Measurements from ENCODE around the gene ZG16.

Gene ZG16

GRCh38 chr16:29811170-29811895, 33.3 kb downstream of the ZG16 start:
- DNase-seq: peak; percentile 84 to 88

- peak; percentile 70 to 74 for DNase-seq
Measured at GRCh38 chr16:29811896-29812665, 34.0 kb downstream of the ZG16 start, which contains the start of gene PRRT2. PRRT2 (plus strand) TSS chr16:29812193; CDS start chr16:29813055, 862 bp downstream.

GRCh38 chr16:29812754-29813643, 34.9 kb downstream of the ZG16 start:
- DNase-seq: no peak

DNA sequence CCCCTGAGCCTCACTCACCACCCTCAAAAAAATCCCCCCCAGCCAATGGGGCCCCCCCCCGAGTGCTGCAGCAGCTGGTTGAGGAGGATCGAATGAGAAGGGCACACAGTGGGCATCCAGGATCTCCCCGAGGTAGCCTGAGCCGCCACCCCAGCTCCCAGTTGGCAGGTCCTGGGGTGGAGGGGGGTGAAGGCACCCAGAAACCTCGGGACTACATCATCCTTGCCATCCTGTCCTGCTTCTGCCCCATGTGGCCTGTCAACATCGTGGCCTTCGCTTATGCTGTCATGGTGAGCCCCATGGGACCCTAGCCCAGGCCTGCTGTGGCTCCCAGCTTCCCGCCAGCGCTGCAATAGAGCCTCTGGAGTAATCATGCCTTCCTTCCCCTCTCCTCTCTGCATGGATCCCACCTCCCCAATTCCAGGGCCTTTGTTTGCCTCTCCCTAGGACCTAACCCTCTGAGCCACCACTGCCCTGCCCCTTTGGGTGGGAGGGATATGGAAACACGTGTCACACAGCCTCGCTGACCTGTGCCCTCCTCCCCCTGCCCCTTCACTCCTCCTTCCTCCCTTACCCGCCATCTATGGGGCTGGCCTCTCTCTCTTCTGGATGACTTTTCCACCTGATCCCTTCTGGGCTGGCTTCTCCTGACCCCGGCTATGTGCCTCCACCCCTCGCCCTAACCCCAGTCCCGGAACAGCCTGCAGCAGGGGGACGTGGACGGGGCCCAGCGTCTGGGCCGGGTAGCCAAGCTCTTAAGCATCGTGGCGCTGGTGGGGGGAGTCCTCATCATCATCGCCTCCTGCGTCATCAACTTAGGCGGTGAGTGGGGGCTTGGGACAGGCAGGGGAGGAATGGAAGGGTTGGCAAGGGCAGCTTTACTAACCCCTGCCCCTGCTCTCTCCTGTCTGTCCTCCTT, 35.8 kb downstream of the ZG16 start:
- no peak for DNase-seq

GRCh38 chr16:29814592-29814991, 36.5 kb downstream of the ZG16 start:
- no peak for DNase-seq

- no peak for DNase-seq
Measured at GRCh38 chr16:29815032-29815721, 37.1 kb downstream of the ZG16 start.

DNA sequence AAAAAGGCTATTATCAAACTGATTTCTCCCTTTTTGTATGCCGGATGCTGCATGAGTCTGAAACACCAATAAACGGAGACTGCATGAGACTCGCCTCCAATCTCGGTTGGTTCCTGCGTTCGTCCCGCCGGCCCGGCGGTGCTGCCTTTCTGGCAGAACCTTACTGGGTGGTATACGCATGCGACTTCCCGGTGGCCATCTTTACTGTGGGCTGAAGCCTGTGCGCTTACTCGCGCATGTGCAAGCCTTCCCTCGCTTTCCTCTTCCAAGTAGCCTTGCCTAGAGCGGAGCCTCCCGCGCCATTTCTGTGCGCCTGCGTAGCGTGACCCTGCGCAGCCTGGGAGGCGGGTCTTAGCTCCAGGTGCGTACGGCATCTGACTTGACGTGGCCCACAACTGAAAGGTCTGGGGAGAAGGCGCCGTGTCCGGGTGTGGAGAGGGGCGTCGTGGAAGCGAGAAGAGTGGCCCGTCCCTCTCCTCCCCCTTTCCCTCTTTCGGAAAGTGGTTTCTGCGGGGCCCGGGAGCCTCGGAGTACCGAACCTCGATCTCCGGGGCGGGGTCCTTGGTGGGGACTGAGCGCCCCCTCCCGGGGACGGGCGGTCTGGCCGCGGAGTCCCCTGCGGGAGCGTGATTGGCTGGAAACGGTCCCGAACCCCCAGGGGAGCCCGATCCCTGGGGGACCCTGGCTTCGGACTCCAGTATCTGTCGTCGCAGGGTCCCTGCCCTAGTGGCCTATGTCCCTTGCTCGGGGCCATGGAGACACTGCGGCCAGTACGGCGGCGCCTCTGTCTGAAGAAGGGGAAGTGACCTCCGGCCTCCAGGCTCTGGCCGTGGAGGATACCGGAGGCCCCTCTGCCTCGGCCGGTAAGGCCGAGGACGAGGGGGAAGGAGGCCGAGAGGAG, 38.0 kb downstream of the ZG16 start, which contains the start of gene PAGR1:
PAGR1 (plus strand) TSS at position 360 of the 901 bp plus-strand sequence; CDS start at position 734, 374 bp downstream.
- DNase-seq: peak; percentile 87 to 96

DNA sequence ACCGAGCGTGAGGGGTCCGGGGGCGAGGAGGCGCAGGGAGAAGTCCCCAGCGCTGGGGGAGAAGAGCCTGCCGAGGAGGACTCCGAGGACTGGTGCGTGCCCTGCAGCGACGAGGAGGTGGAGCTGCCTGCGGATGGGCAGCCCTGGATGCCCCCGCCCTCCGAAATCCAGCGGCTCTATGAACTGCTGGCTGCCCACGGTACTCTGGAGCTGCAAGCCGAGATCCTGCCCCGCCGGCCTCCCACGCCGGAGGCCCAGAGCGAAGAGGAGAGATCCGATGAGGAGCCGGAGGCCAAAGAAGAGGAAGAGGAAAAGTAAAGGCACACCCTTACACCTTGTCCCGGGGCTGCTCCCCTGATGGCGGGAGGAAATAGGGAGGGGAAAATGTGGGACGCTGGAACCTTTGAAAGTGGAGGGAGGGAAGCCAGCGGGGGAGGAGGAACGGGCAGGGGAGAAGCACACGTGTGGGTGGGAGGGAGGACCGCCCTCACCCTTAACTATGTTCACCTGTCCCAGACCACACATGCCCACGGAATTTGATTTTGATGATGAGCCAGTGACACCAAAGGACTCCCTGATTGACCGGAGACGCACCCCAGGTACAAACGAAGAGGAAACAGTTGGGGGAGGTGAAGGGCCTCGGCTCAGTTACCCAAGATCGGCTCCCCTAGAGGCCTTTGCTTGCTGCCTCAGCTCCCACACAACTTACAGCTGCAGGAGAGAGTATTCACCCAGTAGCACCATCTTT, 38.8 kb downstream of the ZG16 start:
- no peak for DNase-seq

- no peak for DNase-seq
Measured at GRCh38 chr16:29818082-29818481, 40.0 kb downstream of the ZG16 start.

GRCh38 chr16:29819506-29819905, 41.5 kb downstream of the ZG16 start:
- no peak for DNase-seq

- DNase-seq: no peak
Measured at GRCh38 chr16:29820271-29820701, 42.2 kb downstream of the ZG16 start, which contains the start of gene MVP. MVP (plus strand) TSS chr16:29820462; CDS start chr16:29830550, 10,088 bp downstream.

GRCh38 chr16:29820730-29821642, 42.9 kb downstream of the ZG16 start:
- no peak for DNase-seq

- DNase-seq: no peak
Measured at GRCh38 chr16:29821643-29822115, 43.6 kb downstream of the ZG16 start.

DNA sequence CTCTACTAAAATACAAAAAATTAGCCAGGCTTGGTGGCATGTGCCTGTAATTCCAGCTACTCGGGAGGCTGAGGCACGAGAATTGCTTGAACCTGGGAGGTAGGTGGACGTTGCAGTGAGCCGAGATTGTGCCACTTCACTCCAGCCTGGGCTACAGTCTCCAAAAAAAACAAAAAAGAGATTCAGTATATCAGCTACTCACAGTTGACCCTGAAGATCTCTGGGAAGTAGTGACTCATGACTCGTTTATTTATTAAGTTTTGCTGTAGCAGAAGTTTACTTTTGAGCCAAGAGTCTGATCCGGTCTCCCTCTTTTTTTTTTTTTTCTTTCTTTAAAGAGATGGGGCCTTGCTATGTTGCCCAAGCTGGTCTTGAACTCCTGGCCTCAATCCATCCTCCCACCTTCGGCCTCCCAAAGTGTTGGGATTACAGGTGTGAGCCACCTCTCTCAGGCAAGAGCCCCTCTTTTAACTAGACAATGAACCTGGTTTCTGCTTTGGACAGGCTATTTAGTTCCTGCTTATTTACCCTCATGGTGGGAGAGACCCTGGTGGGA, 46.6 kb downstream of the ZG16 start:
- DNase-seq: no peak

DNA sequence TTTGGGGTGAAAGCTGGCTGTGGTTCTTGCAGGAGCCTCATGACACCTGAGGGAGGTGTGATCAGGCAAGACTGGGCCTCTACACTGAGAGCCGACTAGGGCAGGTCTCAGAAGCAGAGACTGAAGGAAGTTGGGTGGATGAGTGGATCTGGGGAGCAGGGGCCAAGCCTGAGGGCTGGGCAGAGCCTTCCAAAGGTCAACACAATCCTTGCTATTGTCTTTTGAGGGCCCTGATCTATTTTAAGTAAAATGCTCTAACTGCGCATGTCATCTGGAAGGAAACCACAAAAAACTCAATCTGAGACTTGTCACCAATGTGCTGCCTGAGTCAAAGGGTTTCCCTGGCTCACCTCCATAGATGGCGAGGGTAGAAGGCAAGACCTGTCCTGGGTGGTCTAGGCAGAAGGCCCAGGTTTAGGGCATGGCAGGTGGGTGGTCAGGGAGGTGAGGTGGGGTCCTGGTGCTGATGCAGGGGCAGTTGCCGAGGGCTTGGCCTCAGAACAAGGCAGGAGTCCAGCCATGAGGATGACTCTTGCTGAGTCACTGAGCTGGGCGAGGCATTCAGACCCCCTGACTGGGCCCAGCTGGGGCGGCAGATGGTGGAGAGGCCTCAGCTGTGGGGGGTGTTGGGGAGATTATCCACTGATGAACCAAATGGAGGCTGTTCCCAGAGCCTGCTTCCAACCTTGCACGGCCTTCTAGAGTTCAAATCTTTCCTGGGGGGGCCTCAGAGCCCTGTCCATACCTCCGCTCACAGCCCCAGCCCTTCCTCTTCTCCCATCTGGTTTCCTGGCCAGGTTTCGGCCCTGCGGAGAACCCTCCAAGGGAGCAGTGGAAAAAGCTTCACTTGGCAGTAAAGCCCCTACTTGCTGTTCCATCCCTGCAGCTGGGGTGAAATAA, 47.3 kb downstream of the ZG16 start:
- peak; percentile 82 to 95 for DNase-seq

- DNase-seq: no peak
Measured at GRCh38 chr16:29826342-29826695, 48.3 kb downstream of the ZG16 start.

DNA sequence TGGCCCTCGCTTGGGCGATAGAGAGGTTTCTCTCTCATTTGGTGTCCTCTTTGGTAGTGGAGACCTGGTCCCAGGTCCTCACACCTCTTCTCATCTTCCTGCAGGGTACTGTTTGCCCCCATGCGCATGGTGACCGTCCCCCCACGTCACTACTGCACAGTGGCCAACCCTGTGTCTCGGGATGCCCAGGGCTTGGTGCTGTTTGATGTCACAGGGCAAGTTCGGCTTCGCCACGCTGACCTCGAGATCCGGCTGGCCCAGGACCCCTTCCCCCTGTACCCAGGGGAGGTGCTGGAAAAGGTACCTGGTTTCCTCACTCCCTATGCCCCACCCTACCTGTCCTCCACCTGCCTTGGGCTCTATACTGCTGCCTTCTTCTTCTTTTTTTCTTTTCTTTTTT, 52.7 kb downstream of the ZG16 start:
- DNase-seq: no peak
